Lower leg skin (tissue), 3 donors: ENCODE results near the gene NDUFB8.

Experiments
- CTCF ChIP-seq, 3 donors: fragments of 450-650 bp; IDR thresholded peaks; one replicate each; pipeline ENCODE4 v1.5.1; 2016; ENCODE audit warnings: antibody characterized with exemption in 3 of 3, mild to moderate bottlenecking in 3 of 3, moderate library complexity in 2 of 3
- POLR2A ChIP-seq, 2 donors: fragments of 450-650 bp; IDR thresholded peaks; one replicate each; pipeline ENCODE4 v1.6.1; 2016 to 2017; ENCODE audit warnings: antibody characterized with exemption in 2 of 2, mild to moderate bottlenecking in 1 of 2, moderate library complexity in 1 of 2

- TF ChIP-seq CTCF (IDR thresholded peaks at IDR 0.05) (no peak), POLR2A (IDR thresholded peaks at IDR 0.05) (no peak)
Observed at GRCh38 chr10:100481462-100482081, 48.1 kb downstream of the NDUFB8 start.
